SK-N-SH (cell line): ENCODE results near the gene IL7R. TPM values are rescaled to one million over a fixed set of nuclear protein-coding genes. Genes with fewer than 3 reads are reported as not detected.

Experiments used
- CTCF ChIA-PET: fragments of 300-600, 350-600 bp; formaldehyde crosslinking; extraction: SDS; loops from one replicate; lab custom pipeline; 2021; lab: Yijun Ruan, JAX
- POLR2A ChIA-PET: fragments of 350-600 bp; sonication (Branson Sonifier 250); formaldehyde crosslinking; extraction: SDS; loops from one replicate; lab custom pipeline; 2020; ENCODE audit warnings: antibody characterized with exemption, inconsistent platforms; lab: Yijun Ruan, JAX
- DNase-seq: peaks from one replicate; pipeline ENCODE4 v3.0.0; 2012
- H2AFZ ChIP-seq: fragments of 200-600 bp; sonication (generic); 2 replicates; pipeline ENCODE4 v1.8.1; 2016; ENCODE audit warnings: antibody characterized with exemption, mild to moderate bottlenecking, low read depth
- H3F3A ChIP-seq: fragments of 200-600 bp; sonication (generic); replicated peaks from 2 replicates; pipeline ENCODE3; 2016; ENCODE audit warnings: antibody characterized with exemption, mild to moderate bottlenecking; ENCODE audit not compliant: insufficient read depth
- H3K27ac ChIP-seq, 2 experiments: fragments of 200-500 bp in 1 of 2; fragments of 200-600 bp in 1 of 2; sonication (Bioruptor generic) in 1 of 2; sonication (generic), shearing (Covaris generic) in 1 of 2; 2 replicates each; pipeline versions ENCODE4 v1.5.1 to v1.6.1; 2014 to 2016; ENCODE audit warnings: low read depth in 2 of 2, inconsistent platforms in 1 of 2, low read length in 1 of 2, mild to moderate bottlenecking in 1 of 2, mixed read lengths in 1 of 2
- H3K27me3 ChIP-seq: fragments of 200-600 bp; sonication (generic), shearing (Covaris generic); 2 replicates; pipeline ENCODE4 v1.6.1; 2016; ENCODE audit warnings: mixed run types; ENCODE audit not compliant: insufficient read depth
- H3K36me3 ChIP-seq, 2 experiments: fragments of 200-500 bp in 1 of 2; fragments of 200-600 bp in 1 of 2; sonication (Bioruptor generic) in 1 of 2; sonication (generic) in 1 of 2; replicated peaks in 1 of 2; 2 replicates each; pipeline versions ENCODE3 to v1.5.1; 2014 to 2016; ENCODE audit warnings: low read length in 1 of 2, mild to moderate bottlenecking in 1 of 2; ENCODE audit not compliant: insufficient read depth in 2 of 2, control insufficient read depth in 1 of 2
- H3K4me1 ChIP-seq, 2 experiments: fragments of 200-500 bp in 1 of 2; fragments of 200-600 bp in 1 of 2; sonication (Bioruptor generic) in 1 of 2; sonication (generic), shearing (Covaris generic) in 1 of 2; 2 replicates each; pipeline versions ENCODE4 v1.5.1 to v1.6.1; 2014 to 2016; ENCODE audit warnings: low read depth in 1 of 2, low read length in 1 of 2, mixed run types in 1 of 2; ENCODE audit not compliant: insufficient read depth in 2 of 2, control insufficient read depth in 1 of 2
- H3K4me2 ChIP-seq: fragments of 200-600 bp; sonication (generic), shearing (Covaris generic); 2 replicates; pipeline ENCODE4 v1.6.1; 2017; ENCODE audit warnings: mixed run types
- H3K4me3 ChIP-seq, 2 experiments: fragments of 200-500 bp in 1 of 2; fragments of 200-600 bp in 1 of 2; sonication (Bioruptor generic) in 1 of 2; sonication (generic), shearing (Covaris generic) in 1 of 2; 2 replicates each; pipeline versions ENCODE4 v1.5.1 to v1.8.1; 2014 to 2016; ENCODE audit warnings: low read depth in 2 of 2, inconsistent platforms in 1 of 2, low read length in 1 of 2, mild to moderate bottlenecking in 1 of 2, mixed read lengths in 1 of 2, moderate library complexity in 1 of 2
- H3K79me2 ChIP-seq: fragments of 200-600 bp; sonication (generic); 2 replicates; pipeline ENCODE4 v1.8.1; 2017; ENCODE audit warnings: mild to moderate bottlenecking; ENCODE audit not compliant: insufficient read depth
- H3K9ac ChIP-seq: fragments of 200-600 bp; sonication (generic); 2 replicates; pipeline ENCODE4 v1.6.1; 2017; ENCODE audit warnings: mixed run types
- H3K9me2 ChIP-seq: fragments of 200-600 bp; sonication (generic); 2 replicates; pipeline ENCODE4 v1.6.1; 2017; ENCODE audit warnings: mixed run types
- H3K9me3 ChIP-seq: fragments of 200-600 bp; sonication (generic); 2 replicates; pipeline ENCODE4 v1.6.1; 2017; ENCODE audit warnings: mixed run types, mild to moderate bottlenecking, moderate library complexity
- H4K20me1 ChIP-seq: fragments of 200-600 bp; sonication (generic); 2 replicates; pipeline ENCODE4 v1.6.1; 2017; ENCODE audit warnings: mild to moderate bottlenecking, mixed run types; ENCODE audit not compliant: insufficient read depth
- CHD2 ChIP-seq: fragments of 150-350 bp; IDR thresholded peaks from 2 replicates; pipeline ENCODE4 v1.6.1; 2018; ENCODE audit warnings: low read length; ENCODE audit not compliant: partially characterized antibody
- FOXJ3 ChIP-seq: sonication (generic); formaldehyde crosslinking; IDR thresholded peaks from 2 replicates; pipeline ENCODE4 v1.5.1; 2020; ENCODE audit warnings: mild to moderate bottlenecking, missing genetic modification reagents
- GABPA ChIP-seq: IDR thresholded peaks from 2 replicates; pipeline ENCODE4 v1.4.0; 2012; ENCODE audit warnings: low read depth, mild to moderate bottlenecking
- GATA2 ChIP-seq: sonication (generic); formaldehyde crosslinking; IDR thresholded peaks from 2 replicates; pipeline ENCODE4 v1.5.0; 2020; ENCODE audit warnings: mild to moderate bottlenecking, missing genetic modification reagents
- JUND ChIP-seq: IDR thresholded peaks from 2 replicates; pipeline ENCODE4 v1.4.0; 2012
- MEF2A ChIP-seq: IDR thresholded peaks from 2 replicates; pipeline ENCODE4 v1.4.0; 2012; ENCODE audit warnings: low read depth, borderline replicate concordance
- MXI1 ChIP-seq: IDR thresholded peaks from 2 replicates; pipeline ENCODE4 v1.6.1; 2012; ENCODE audit warnings: mild to moderate bottlenecking, low read depth, low read length, improper control_type of control experiment
- NFIC ChIP-seq: IDR thresholded peaks from 2 replicates; pipeline ENCODE4 v1.4.0; 2012; ENCODE audit warnings: borderline replicate concordance
- RXRA ChIP-seq: IDR thresholded peaks from 2 replicates; pipeline ENCODE4 v1.4.0; 2012; ENCODE audit warnings: low read depth, mild to moderate bottlenecking, borderline replicate concordance
- SMC3 ChIP-seq: IDR thresholded peaks from 2 replicates; pipeline ENCODE4 v1.6.1; 2012; ENCODE audit warnings: low read depth, low read length, improper control_type of control experiment
- YY1 ChIP-seq: IDR thresholded peaks from 2 replicates; pipeline ENCODE4 v1.4.0; 2012; ENCODE audit warnings: low read depth, mild to moderate bottlenecking
- WGBS: methylation state at CpG from one replicate; pipeline ENCODE4 v1.1.6; 2017; ENCODE audit warnings: low lambda C conversion rate; 5-methylcytosine and 5-hydroxymethylcytosine counted together
- polyA plus RNA-seq, 3 experiments: library from polyadenylated mRNA; depleted of rRNA; stranded (reverse); fragments of >200 nt; gene quantifications; 2 replicates each; pipeline ENCODE4 v1.2.3, GENCODE V29; 2012
- TF ChIP-seq, protein P1 (sequence below): fragments of 150-350 bp; IDR thresholded peaks from 2 replicates; pipeline ENCODE4 v1.6.1; 2017; ENCODE audit warnings: antibody characterized with exemption, low read length, low read depth, borderline replicate concordance
- TF ChIP-seq, protein P2 (sequence below): IDR thresholded peaks from 2 replicates; pipeline ENCODE4 v1.6.1; 2012; ENCODE audit warnings: mild to moderate bottlenecking, low read depth, low read length, moderate library complexity
- TF ChIP-seq, protein P3 (sequence below): IDR thresholded peaks from 2 replicates; pipeline ENCODE4; 2012
- TF ChIP-seq, protein P4 (sequence below): IDR thresholded peaks from 2 replicates; pipeline ENCODE4 v1.4.0; 2012; ENCODE audit warnings: low read depth, borderline replicate concordance

The IL7R gene
- polyA plus RNA-seq, 1 of the 3 experiments (the other 2 are of a cell fraction): 3.0 TPM

DNA sequence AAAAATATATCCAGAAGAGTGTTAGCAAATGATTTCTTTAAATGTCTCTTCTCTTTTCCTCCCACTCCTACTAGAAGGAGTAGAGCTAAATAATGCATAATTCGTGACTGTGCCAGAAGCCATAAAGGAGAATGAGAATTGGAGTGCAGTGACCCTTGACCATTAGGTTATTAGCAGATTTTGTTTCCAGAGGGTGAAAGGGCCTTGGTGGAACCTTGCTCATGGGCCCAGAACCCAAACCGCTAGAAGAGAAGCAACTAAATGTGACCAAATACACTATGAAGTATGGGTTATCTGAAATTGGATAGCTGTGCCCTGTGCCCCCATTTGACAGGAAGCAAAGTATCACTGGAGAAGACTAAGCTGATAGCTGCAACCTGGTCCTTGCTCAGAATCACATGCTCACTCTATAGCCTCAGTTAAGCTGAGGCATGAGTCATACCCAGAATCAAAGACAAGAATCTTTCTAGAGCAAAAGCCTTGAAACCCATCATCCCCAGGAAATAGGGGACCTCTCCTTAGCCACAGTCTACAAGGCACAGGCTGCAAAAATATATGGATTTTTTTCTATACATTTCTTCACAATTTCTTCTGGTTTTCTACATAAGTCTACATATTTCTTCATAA, 45.5 kb downstream of the IL7R start:
- H3F3A ChIP-seq: no peaks in the 10 kb centered on the region
- H4K20me1 ChIP-seq: no peaks in the 10 kb centered on the region
- H3K4me3 ChIP-seq: no peak overlapping the region
- 65% methylated on average over 2 of the region's 2 CpGs for WGBS
- no peaks in the 10 kb centered on the region for H3K4me1 ChIP-seq
- no peaks in the 10 kb centered on the region for H3K9me3 ChIP-seq
- H3K9ac ChIP-seq: no peak overlapping the region
- ChIA-PET CTCF (interaction anchor here (1.8 to 1.9 kb wide), 2 partner anchors 22 to 24 kb away, joined by 5 to 7 read pairs; no protein-coding TSS in a partner anchor), POLR2A (no interaction called here)
- no peak overlapping the region for H2AFZ ChIP-seq
- H3K79me2 ChIP-seq: no peaks in the 10 kb centered on the region
- no peak overlapping the region for H3K4me2 ChIP-seq
- H3K27ac ChIP-seq: no peak overlapping the region
- DNase-seq: no peak
- H3K27me3 ChIP-seq: no peaks in the 10 kb centered on the region
- TF ChIP-seq YY1 (no peak), CHD2 (no peak), SMC3 (no peak), GATA2 (CRISPR knock-in tag) (no peak), RXRA (no peak), FOXJ3 (CRISPR knock-in tag) (no peak), MEF2A (no peak), GABPA (no peak), JUND (no peak), MXI1 (no peak), NFIC (no peak)
- TF ChIP-seq, protein P1, sequence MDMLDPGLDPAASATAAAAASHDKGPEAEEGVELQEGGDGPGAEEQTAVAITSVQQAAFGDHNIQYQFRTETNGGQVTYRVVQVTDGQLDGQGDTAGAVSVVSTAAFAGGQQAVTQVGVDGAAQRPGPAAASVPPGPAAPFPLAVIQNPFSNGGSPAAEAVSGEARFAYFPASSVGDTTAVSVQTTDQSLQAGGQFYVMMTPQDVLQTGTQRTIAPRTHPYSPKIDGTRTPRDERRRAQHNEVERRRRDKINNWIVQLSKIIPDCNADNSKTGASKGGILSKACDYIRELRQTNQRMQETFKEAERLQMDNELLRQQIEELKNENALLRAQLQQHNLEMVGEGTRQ: no peak
- TF ChIP-seq, protein P2, sequence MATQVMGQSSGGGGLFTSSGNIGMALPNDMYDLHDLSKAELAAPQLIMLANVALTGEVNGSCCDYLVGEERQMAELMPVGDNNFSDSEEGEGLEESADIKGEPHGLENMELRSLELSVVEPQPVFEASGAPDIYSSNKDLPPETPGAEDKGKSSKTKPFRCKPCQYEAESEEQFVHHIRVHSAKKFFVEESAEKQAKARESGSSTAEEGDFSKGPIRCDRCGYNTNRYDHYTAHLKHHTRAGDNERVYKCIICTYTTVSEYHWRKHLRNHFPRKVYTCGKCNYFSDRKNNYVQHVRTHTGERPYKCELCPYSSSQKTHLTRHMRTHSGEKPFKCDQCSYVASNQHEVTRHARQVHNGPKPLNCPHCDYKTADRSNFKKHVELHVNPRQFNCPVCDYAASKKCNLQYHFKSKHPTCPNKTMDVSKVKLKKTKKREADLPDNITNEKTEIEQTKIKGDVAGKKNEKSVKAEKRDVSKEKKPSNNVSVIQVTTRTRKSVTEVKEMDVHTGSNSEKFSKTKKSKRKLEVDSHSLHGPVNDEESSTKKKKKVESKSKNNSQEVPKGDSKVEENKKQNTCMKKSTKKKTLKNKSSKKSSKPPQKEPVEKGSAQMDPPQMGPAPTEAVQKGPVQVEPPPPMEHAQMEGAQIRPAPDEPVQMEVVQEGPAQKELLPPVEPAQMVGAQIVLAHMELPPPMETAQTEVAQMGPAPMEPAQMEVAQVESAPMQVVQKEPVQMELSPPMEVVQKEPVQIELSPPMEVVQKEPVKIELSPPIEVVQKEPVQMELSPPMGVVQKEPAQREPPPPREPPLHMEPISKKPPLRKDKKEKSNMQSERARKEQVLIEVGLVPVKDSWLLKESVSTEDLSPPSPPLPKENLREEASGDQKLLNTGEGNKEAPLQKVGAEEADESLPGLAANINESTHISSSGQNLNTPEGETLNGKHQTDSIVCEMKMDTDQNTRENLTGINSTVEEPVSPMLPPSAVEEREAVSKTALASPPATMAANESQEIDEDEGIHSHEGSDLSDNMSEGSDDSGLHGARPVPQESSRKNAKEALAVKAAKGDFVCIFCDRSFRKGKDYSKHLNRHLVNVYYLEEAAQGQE: no peak
- TF ChIP-seq, protein P3, sequence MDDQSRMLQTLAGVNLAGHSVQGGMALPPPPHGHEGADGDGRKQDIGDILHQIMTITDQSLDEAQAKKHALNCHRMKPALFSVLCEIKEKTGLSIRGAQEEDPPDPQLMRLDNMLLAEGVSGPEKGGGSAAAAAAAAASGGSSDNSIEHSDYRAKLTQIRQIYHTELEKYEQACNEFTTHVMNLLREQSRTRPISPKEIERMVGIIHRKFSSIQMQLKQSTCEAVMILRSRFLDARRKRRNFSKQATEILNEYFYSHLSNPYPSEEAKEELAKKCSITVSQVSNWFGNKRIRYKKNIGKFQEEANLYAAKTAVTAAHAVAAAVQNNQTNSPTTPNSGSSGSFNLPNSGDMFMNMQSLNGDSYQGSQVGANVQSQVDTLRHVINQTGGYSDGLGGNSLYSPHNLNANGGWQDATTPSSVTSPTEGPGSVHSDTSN: no peak
- TF ChIP-seq, protein P4, sequence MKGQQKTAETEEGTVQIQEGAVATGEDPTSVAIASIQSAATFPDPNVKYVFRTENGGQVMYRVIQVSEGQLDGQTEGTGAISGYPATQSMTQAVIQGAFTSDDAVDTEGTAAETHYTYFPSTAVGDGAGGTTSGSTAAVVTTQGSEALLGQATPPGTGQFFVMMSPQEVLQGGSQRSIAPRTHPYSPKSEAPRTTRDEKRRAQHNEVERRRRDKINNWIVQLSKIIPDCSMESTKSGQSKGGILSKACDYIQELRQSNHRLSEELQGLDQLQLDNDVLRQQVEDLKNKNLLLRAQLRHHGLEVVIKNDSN: no peak
- H3K9me2 ChIP-seq: no peaks in the 10 kb centered on the region
- H3K36me3 ChIP-seq: no peaks in the 10 kb centered on the region
